Mesothelial cell of epicardium (in vitro differentiated cells): ENCODE results near the gene KCNJ14. TPM values are rescaled to one million over a fixed set of nuclear protein-coding genes. Genes with fewer than 3 reads are reported as not detected.

Experiments
- DNase-seq, 2 experiments: peaks; one replicate each; pipeline ENCODE4 v3.0.0; 2021; ENCODE audit warnings: low spot score in 2 of 2; ENCODE audit not compliant: unreplicated experiment in 2 of 2
- H3K27ac Mint-ChIP-seq: 2 replicates; pipeline ENCODE4 v1.8.0; 2021; ENCODE audit warnings: mixed read lengths
- H3K27me3 Mint-ChIP-seq: 2 replicates; pipeline ENCODE4 v1.8.0; 2021; ENCODE audit warnings: low read depth, mixed read lengths
- H3K36me3 Mint-ChIP-seq: 2 replicates; pipeline ENCODE4 v1.8.0; 2021; ENCODE audit warnings: mixed read lengths
- H3K4me1 Mint-ChIP-seq: 2 replicates; pipeline ENCODE4 v1.8.0; 2021; ENCODE audit warnings: mixed read lengths
- H3K4me3 Mint-ChIP-seq: 2 replicates; pipeline ENCODE4 v1.8.0; 2021; ENCODE audit warnings: mild to moderate bottlenecking, moderate library complexity, mixed read lengths
- H3K9me3 Mint-ChIP-seq: 2 replicates; pipeline ENCODE4 v1.8.0; 2021; ENCODE audit warnings: mixed read lengths
- total RNA-seq: library from RNA; stranded (reverse); gene quantifications from 3 replicates; pipeline ENCODE4 v1.2.1, GENCODE V29; 2021
- TF ChIP-seq, protein P1 (sequence below): fragments of 200-600 bp; sonication (generic); IDR thresholded peaks from one replicate; pipeline ENCODE4 v1.5.0; 2021; ENCODE audit warnings: antibody characterized with exemption; ENCODE audit not compliant: unreplicated experiment

The KCNJ14 gene
- total RNA-seq, 1 donor from 2014 or later: 2.7 TPM

DNA sequence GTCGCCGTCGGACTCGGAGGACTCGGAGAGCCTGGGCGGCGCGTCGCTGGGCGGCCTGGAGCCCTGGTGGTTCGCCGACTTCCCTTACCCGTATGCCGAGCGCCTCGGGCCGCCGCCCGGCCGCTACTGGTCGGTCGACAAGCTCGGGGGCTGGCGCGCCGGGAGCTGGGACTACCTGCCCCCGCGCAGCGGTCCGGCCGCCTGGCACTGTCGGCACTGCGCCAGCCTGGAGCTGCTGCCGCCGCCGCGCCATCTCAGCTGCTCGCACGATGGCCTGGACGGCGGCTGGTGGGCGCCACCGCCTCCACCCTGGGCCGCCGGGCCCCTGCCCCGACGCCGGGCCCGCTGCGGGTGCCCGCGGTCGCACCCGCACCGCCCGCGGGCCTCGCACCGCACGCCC is 12.1 kb upstream of the KCNJ14 start:
- TF ChIP-seq, protein P1, sequence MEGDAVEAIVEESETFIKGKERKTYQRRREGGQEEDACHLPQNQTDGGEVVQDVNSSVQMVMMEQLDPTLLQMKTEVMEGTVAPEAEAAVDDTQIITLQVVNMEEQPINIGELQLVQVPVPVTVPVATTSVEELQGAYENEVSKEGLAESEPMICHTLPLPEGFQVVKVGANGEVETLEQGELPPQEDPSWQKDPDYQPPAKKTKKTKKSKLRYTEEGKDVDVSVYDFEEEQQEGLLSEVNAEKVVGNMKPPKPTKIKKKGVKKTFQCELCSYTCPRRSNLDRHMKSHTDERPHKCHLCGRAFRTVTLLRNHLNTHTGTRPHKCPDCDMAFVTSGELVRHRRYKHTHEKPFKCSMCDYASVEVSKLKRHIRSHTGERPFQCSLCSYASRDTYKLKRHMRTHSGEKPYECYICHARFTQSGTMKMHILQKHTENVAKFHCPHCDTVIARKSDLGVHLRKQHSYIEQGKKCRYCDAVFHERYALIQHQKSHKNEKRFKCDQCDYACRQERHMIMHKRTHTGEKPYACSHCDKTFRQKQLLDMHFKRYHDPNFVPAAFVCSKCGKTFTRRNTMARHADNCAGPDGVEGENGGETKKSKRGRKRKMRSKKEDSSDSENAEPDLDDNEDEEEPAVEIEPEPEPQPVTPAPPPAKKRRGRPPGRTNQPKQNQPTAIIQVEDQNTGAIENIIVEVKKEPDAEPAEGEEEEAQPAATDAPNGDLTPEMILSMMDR: no peak
- no peak overlapping the region for H3K4me3 Mint-ChIP-seq

DNA sequence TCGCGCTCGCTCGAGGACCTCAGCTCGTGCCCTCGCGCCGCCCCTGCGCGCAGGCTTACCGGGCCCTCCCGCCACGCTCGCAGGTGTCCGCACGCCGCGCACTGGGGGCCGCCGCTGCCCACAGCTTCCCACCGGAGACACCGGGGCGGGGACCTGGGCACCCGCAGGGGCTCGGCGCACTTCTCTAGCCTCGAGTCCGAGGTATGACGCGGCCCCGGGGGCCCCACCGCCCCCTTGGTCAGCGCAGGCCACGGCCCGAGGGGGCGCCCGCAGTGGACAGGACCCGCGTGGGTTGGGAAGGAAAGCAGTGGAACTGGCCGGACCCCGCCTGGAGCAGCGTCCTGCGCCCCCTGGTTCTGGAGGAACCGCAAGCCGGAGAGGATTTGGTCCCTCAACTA is 11.6 kb upstream of the KCNJ14 start:
- DNase-seq: no peak
- TF ChIP-seq, protein P1: no peak
- peaks cover 15% of the 10 kb centered on the region for H3K36me3 Mint-ChIP-seq
- H3K9me3 Mint-ChIP-seq: no peaks in the 10 kb centered on the region
- H3K27me3 Mint-ChIP-seq: no peaks in the 10 kb centered on the region
- H3K4me1 Mint-ChIP-seq: peaks cover 16% of the 10 kb centered on the region
- no peak overlapping the region for H3K27ac Mint-ChIP-seq
- H3K4me3 Mint-ChIP-seq: no peak overlapping the region

More for the DNA sequence above, 12.1 kb upstream of the KCNJ14 start:
- peaks cover 10% of the 10 kb centered on the region for H3K36me3 Mint-ChIP-seq
- H3K9me3 Mint-ChIP-seq: no peaks in the 10 kb centered on the region
- peaks cover 16% of the 10 kb centered on the region for H3K4me1 Mint-ChIP-seq
- no peaks in the 10 kb centered on the region for H3K27me3 Mint-ChIP-seq
- no peak for DNase-seq
- H3K27ac Mint-ChIP-seq: no peak overlapping the region

- H3K27me3 Mint-ChIP-seq: no peaks in the 10 kb centered on the region
- H3K36me3 Mint-ChIP-seq: peaks cover 17% of the 10 kb centered on the region
- no peak for DNase-seq
- no peaks in the 10 kb centered on the region for H3K9me3 Mint-ChIP-seq
- H3K4me1 Mint-ChIP-seq: peaks cover 16% of the 10 kb centered on the region
- TF ChIP-seq, protein P1: no peak
- H3K27ac Mint-ChIP-seq: peak overlapping the region; percentile 85
- peak overlapping the region; percentile 92 for H3K4me3 Mint-ChIP-seq
Observed at GRCh38 chr19:48444129-48444935, 11.0 kb upstream of the KCNJ14 start.

GRCh38 chr19:48444936-48445200 is 10.5 kb upstream of the KCNJ14 start:
- Mint-ChIP-seq H3K9me3 (no peaks in the 10 kb centered on the region), H3K36me3 (peaks cover 17% of the 10 kb centered on the region), H3K4me1 (peaks cover 16% of the 10 kb centered on the region), H3K27me3 (no peaks in the 10 kb centered on the region), H3K27ac (peak overlapping the region; percentile 85), H3K4me3 (peak overlapping the region; percentile 92)
- TF ChIP-seq, protein P1: no peak
- DNase-seq: no peak

- Mint-ChIP-seq H3K9me3 (no peaks in the 10 kb centered on the region), H3K4me1 (peaks cover 16% of the 10 kb centered on the region), H3K27ac (peak overlapping the region; percentile 85), H3K36me3 (peaks cover 17% of the 10 kb centered on the region), H3K27me3 (no peaks in the 10 kb centered on the region), H3K4me3 (peak overlapping the region; percentile 92)
- no peak for DNase-seq
- TF ChIP-seq, protein P1: no peak
Observed at GRCh38 chr19:48445256-48445605, 10.1 kb upstream of the KCNJ14 start.
